GM19372 (cell line): ENCODE measurements around the gene VTCN1.
"Not testable (repeated sequence)": the region's sequence is repeated elsewhere in the genome, so short reads cannot be mapped to it uniquely, and the experiment has no call there.

Experiments
- ATAC-seq: cut with Tn5 transposase; IDR thresholded peaks from one replicate; pipeline ENCODE4 v1.9.1; 2021; ENCODE audit warnings: mild to moderate bottlenecking, low read depth, moderate library complexity; ENCODE audit not compliant: unreplicated experiment

VTCN1 gene

DNA sequence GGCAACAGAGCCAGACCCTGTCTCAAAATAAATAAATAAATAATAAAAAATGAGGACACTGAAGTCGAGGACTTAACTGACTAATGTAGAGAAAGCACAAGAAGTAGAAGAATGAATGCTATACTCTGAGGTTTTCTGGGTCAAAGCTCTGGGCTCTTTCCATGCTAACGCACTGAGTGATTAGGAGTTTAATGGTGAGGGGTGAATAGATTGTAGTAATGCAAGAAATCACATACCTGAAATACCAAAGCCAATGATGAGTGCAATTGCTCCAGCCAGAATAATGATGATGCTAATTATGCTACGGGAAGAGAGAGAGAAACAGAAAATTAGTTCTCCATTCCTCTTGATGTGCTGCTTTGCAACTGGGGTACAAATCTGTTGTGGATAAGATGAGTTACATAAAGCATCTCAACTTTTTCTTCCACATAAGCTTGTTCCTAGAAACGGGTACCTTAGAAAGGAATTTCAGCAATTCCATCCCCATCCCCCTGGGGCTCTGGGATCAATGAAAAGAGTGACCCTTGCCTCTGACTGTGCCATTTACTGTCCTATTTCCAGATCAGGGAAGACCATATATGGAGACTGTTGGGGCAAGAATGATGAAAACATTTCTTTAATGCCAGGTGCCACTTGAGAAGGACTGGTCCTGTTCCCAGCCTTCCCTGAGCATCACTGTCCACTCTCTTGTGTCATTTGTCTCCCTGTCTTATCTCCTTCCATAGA lies 40.7 kb downstream of the VTCN1 start:
- ATAC-seq, result no peak

DNA sequence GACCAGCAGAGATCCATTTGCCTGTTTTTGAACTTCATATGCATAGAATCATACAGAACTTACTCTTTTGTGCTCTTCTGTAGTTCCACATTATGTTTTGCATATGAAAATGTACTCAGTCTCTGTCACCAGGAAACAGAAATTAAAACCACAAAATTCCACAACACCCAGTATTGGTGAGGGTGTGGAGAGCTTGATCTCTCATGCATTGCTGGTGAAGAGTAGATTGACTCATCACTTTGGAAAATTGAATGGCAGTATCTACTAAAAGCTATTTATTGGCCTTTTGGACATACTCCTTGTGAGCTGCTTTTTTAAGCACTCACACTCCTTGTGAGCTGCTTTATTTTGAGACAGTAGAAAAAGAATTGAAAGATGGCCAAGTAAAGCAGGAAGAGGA lies 43.3 kb downstream of the VTCN1 start:
- no peak for ATAC-seq

DNA sequence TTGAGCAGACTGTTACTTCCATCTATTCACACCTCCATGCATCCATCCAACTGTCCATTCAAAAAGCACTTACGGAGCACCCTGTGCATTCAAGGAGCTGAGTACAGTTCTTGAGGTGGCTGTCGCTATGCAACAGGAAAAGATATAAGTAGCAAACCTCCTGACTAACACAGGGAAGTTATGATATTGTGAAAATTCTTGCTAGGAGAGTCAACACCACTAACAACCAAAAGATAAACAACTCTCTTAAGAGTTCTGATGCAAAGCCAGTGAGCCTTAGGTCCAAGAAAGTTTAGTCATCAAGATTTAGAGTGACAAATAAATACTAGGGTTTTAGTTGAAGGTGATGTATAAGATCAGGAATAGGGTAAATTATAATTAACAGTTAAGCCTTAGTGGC lies 44.7 kb downstream of the VTCN1 start:
- no peak for ATAC-seq

DNA sequence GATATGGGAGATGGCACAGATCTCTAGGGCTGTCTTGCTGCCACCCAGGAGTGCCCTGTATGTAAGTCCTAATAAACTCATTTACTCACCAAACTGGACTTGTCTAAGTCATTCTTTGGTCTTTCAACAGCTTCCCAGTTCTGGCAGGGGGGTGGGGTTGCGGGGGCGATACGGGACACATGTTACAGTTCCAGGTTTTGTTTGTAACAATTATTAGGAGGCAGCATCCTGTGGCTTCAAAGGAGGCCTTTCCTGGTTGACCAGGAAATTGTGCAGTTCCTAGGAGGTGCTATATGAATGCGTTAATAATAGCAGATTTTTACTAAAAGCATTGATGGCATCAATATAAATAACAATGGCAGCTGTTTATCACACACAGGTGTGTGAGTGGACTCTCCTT lies 46.5 kb downstream of the VTCN1 start:
- ATAC-seq, result no peak

DNA sequence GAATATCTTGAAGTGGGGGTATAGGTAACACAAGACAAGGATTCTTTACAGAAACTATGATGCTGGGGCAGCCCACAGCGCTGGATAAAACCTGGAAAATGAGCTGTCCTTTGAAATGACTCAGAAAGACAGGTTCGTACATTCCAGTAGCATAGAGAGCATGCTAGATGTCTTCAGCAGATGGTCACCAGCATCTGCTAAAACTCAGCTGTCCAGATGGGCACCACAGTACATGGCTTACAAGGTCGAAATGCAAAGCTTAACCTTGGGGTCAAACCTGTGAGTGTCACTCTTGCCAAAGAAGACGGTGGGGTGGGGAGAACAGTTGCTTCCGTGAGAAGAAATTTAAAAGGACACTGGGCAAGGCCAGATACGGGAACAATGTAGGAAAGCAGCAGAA lies 47.9 kb downstream of the VTCN1 start:
- no peak for ATAC-seq

DNA sequence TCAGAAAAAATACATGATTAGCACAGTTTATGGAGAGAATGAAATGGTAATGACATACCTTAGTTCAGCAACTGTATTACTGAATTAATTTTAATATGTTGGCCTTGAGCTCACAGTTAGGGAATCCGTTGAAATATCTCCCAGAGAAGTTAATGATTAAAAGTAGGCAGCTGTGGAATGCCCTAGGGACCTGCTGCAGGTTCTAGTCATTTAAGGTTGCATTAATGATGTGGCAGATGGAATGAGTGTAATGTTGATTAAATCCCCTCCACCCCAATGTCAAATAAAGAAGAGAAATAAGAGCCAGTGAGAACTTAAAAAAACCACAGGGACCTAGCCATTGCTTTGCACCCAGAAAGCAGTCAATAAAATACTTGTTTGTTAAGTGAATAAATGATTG lies 48.8 kb downstream of the VTCN1 start:
- ATAC-seq, result no peak

DNA sequence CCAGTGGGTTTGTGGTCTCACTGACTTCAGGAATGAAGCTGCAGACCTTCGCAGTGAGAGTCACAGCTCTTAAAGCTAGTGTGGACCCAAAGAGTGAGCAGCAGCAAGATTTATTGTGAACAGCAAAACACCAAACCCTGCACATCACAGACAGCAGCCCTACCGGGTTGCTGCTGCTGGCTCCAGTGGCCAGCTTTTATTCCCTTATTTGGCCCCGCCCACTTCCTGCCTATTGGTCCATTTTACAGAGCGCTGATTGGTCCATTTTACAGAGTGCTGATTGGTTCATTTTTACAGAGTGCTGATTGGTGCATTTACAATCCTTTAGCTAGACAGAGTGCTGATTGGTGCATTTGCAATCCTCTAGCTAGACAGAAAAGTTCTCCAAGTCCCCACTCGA lies 59.4 kb downstream of the VTCN1 start:
- ATAC-seq, result not testable (repeated sequence)

DNA sequence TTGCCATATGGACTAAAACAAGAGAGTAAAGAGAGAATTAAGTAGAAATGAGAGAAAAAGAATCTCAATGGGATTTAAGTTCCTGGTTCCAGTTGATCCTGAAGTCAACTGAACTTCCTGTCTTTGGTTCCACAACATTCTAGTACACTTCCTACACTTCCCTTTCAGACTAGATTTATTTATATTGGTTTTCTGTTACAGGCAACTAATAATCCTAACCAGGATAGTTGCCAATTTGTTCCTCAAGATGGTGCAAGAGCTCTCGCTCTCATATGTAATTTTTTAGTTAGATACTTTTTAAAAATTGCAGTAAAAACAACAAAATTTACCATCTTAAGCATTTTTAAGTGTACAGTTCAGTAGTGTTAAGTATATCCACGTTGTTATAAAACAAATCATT lies 60.4 kb downstream of the VTCN1 start:
- no peak for ATAC-seq

DNA sequence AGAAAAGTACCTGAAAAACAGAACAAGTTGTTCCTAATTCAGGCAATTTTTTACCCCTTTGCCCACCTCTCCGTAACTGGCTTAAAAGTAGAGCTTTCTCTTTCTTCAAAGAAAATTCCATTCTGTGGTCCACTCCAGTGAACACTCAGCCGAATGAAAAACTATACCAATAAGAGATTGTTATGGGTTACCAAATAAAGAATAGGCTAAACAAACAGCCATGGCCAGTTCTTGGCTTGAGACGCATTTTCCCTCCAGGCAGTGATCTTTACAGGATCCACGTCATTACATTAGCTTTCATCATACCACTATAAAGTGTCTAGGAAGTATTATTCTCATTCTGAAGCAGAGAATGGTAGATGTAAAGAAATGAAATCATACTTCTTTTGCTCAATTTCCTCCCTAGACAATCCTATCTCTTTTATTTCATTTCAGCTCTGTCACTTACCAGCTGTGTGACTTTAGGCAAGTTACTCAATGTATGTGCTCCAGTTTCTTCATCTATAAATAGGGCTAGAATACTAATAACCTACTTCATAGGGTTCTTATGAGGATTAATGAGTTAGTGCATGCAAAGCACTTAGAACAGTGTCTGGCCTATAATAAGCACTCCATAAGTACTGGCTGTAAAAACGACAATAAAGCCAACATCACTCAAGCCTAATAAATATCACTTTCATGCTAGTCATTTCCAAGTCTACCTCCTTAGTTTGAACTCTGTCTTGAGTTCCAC lies 62.7 kb downstream of the VTCN1 start:
- no peak for ATAC-seq

DNA sequence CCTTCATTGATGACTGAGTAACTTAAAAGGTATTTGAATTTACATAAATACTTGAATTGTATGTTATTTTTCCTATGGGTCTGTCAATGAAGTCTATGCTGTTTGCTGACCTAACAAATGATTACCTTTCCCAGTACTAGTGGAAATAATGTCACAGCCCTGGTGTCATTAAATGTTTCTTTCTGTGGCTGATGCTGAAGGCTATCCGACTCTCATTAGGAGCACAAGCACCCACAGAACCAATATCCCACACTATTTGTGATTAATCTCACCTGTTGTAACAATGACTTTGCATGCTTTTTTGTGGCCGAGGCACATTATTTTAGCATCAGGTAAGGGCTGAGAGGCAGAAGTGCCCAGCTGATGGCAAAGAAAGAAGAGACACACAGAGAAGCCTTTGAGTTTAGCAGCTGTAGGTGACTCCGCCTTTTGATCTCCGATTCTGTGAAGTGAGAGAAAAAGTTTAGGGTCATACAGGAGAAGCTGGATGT lies 63.3 kb downstream of the VTCN1 start:
- ATAC-seq, result no peak

DNA sequence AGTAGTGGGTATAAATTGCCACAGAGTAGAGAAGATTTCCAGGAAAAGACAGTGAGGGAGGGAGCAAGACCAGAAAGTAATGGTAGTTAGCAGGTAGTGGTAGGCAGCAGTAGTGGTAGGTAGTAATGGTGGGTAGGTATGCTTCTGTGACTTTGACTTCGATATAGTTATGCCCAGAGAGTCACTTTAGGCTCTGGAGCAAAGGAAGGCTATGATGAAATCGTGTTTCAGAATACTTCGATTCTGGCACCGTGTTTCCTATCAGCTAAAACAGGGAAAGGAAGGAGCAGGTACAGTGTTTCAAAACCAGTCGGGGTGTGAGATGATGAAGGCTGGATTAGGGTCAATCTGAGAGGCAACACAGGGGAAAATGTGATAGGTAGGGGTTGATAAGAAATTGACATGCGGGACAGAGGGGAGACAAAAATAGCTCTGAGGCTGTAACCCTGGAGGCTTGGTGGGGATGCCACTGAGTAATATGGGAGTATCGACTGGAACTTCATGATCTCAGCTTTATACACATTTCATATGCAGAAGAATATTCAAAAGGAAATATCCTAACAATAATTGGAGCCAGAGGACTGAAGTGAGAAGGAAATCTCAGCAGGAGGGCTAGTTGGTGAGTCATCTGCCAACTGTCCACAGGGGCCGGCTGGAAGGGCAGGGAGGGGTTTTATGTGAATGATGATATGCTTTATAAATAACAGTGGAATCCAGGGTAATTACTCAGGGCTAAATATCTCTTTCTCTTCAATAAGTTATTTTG lies 64.0 kb downstream of the VTCN1 start:
- no peak for ATAC-seq

DNA sequence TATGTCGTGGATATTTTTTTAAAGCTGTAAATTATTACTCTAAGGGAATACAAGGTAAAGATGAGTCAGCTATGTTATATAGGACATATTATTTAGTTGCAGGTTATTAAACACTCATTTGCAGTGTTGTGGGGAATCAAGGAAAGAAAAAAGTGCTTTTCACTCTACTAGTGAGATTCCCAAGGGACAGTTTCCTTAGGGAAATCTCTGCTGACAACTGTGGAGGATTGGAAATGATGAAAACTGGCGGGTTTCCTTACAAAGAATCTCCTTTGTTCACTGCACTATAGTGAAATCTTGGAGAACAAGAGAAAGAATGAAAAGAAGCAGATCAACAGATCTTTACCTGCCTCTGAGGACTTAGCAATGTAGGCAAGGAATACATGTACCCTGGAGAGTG lies 64.7 kb downstream of the VTCN1 start:
- ATAC-seq, result no peak

DNA sequence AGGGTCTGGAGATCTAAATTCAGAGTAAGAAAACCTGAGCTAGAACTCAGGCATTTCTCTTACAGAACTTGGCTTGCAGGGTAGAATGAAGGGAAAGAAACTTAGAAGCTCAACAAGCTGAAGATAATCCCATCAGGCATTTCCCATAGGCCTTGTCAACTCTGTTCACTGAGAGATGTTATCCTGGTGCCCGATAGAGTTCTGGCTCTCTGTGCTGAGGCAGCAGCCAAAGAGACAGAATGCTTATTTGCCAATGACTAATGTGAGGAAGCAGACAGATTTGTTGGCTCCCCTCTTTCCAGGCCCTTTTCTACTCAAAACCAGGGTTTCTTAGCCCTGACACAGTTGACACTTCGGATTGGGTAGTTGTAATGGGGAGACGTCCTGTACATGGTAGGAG lies 66.9 kb downstream of the VTCN1 start:
- ATAC-seq, result no peak

DNA sequence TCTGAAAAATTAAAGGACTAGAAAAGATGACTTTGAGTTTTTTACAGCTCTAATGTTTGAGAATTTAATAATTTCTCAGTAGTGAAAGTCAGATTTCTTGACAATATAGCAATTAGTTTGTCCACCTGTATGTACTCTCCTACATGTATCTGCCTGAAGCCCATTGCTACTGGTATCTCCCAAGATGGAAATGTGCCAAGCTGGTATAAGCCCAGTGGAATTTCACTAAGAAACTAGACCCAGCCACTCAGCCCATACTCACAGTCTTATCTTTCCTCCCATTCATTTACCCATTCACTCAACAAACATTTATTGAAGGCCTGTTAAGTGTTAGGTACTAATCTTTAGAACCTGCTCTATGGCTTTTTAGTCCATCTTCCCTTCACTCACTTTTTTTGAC lies 67.6 kb downstream of the VTCN1 start:
- no peak for ATAC-seq

DNA sequence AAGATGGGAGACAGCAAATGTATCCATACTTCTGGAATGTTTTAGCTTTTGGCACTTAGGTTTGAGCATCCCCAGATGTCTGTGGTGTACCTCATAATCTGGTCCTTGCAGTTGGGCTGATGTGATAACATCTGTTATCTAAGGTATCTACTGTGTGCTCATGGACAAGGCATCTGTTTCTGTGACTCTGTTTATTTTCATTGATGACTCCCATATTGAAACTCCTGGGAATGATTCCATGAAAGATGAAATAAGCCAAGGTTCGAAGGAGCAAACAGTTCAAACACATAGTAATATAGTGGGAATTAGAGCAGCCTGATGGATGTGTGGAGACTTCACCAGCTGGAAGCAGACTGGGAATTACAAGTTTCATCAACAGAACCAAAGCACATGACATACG lies 68.5 kb downstream of the VTCN1 start:
- no peak for ATAC-seq

DNA sequence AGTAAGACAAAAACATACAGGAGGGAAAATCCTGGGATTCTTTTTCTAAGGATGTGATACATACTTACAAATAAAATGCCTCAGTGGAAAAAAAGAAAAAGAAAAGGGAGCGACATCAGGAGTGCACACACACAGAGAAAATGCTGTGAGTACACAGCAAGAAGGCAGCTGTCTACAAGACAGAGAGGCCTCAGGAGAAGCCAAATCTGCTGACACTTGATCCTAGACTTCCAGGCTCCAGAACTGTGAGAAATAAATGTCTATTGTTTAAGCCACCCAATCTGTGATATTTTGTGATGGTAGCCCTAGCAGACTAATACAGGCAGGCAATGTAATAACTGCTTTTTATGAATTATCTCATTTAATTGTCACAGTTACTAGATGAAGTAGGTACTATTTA lies 72.2 kb downstream of the VTCN1 start:
- no peak for ATAC-seq

DNA sequence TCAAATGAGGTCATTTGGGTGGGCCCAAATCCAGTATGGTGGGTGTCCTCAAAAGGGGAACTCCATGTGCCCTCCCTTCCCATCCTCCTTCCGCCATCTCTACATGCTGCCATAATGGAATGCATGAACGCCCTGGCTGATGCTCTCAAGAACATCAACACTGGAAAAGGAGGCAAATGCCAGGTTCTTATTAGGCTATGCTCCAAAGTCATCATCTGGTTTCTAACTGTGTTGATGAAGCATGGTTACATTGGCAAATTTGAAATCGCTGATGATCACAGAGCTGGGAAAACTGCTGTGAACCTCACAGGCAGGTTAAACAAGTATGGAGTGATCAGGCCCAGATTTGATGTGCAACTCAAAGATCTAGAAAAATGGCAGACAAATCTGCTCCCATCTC lies 72.6 kb downstream of the VTCN1 start:
- ATAC-seq, result no peak

DNA sequence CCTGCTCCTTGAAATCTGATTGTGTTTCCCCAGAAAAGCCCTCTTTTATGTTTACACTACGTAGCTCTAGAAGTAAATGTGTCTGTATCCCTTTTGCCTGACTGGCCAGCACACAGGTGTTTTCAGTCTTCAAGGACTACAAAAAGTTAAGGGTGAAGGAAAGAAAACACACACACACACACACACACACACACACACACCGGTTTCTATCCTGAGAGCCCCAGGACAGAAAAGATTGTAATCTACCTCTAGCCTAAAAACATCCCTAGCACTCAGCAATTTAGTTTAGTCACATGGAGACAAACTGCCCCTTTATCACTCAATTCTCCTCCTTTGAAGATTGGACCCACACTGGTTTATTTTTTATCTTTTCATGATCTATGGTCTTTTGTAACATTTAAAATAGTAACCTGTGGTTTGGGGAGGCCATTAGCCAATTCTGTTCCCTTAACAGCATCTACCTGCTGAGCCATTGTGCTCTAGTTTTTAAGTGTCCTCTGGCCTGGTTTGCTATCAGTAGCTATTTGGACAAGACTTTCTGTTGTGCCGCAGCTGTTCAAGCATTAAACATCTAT lies 73.4 kb downstream of the VTCN1 start:
- no peak for ATAC-seq

DNA sequence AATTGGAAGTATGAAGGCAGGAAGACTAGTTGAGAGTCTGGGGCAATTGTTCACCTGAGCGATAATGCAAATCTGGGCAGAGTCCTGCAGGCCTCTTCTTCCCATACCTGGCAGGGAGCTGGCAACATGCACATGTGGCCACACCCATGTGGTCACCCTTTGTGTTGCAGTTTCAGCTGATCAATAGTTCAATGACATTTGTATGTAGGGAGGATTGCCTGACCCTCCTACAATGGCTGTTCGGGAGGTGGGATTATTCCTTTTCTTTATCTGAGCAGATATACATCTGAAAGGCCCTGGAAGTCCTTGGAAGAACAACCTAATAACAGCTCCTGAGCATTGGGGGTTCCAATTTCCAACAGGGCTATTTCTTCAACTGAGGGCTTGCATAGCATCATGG lies 74.0 kb downstream of the VTCN1 start:
- no peak for ATAC-seq

DNA sequence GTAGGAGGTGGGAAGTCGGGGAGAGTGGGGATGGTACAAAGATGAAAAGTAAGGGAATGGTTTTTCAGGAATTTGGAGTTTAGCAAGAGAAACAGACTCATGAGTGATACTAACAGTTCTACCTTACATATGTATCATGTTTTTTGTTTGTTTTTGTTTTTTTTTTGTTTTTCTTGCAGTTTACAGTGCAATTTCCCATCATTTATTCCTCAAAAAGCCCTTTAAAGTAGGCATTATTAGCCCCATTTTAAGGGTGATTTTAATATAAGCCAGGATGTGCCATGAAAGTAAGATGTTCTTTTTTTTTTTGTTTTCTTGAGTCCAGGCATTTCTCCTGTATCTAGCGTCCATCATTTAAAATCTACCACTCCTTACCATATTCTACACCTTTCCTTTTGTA lies 75.4 kb downstream of the VTCN1 start:
- no peak for ATAC-seq

DNA sequence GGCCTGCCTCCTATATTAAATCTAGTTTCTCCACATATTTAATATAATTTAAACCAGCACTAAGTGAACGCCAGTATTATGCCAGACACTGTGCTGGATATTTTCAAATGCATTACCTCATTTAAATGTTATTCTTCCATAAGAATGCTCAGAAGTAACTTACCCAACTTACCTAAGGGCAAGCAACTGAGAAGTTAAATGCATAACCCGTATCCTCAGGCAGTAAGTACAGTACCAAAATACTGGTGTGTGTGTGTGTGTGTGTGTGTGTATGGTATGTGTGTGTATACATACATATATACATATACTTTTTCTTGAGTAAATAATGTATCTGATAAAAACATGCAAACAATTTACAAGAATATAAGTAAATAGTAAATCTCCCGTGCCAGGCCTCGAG lies 80.2 kb downstream of the VTCN1 start:
- no peak for ATAC-seq
